ENCODE measurements around the gene MRPL46.
A peak's percentile ranks its signal among the peaks of the same experiment; 100 is the strongest.
"Not testable (repeated sequence)": the region's sequence is repeated elsewhere in the genome, so short reads cannot be mapped to it uniquely, and the experiment has no call there.

Gene MRPL46

DNA sequence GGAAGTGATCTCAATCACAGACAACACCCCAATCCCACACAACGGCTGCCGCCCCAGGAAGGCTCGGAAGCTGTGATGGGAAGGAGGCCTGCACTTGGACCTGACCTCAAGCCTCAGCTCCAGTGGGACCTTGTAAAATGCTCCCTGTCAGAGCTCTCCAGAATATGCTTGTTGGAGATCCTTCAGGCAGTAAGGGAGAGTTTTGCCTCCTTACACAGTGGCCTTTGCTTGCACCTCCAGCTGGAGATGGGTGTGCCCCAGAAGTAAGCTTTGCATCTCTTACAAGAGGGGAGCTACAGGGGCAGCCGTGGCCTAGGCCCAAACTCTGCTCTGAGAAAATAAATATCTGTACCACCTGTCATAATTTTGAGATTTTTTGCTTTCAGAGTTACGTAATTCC is 10.7 kb upstream of the MRPL46 start:
- no peak for DNase-seq (ENCODE audit: low spot score)

DNA sequence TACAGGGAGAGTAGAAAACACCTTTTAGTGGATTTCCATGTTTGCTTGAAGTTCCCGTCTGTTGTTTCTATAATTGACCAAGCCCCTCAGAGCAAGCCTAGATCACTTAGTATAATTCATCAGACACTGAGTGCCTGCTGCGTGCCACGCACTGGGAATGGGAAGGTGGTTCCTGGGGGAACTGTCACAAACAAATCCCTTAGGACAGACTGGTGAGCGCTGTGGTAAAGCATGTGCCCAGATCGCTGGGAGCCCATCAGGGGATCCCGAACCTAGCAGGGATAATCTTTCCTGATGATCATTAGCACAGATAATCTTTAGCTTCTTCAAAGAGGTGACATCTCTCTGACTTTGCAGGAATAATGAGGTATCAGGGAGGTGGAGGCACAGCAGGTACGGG is 9.9 kb upstream of the MRPL46 start:
- no peak for DNase-seq (ENCODE audit: low spot score)

DNA sequence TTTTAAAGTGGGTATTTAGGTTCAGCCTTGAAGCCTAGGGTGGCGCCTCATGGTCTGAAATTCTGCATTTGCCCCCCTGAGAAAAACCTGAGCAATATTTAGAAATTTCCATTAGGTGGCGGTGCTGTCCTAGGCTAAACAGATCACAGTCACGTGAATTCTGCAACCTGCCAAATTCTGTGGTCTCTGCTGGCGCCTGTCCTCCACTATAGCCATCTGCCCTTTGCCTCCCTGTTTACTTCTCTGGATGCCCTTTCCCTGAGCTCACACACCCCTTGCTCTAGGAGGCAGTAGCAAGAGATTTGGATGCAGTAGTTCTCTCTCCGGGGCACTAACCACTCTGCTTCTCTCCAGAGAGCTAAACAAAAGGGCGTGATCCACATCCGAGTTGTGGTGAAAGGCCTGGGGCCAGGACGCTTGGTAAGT is 9.5 kb upstream of the MRPL46 start:
- peak; percentile 20 for DNase-seq (ENCODE audit: low spot score)

- DNase-seq (ENCODE audit: low spot score), result not testable (repeated sequence)
These were observed 6.6 kb upstream of the MRPL46 start for GRCh38 chr15:88473661-88474293.

- DNase-seq (ENCODE audit: low spot score), result no peak
These were observed 5.0 kb upstream of the MRPL46 start for GRCh38 chr15:88472225-88472624.

DNA sequence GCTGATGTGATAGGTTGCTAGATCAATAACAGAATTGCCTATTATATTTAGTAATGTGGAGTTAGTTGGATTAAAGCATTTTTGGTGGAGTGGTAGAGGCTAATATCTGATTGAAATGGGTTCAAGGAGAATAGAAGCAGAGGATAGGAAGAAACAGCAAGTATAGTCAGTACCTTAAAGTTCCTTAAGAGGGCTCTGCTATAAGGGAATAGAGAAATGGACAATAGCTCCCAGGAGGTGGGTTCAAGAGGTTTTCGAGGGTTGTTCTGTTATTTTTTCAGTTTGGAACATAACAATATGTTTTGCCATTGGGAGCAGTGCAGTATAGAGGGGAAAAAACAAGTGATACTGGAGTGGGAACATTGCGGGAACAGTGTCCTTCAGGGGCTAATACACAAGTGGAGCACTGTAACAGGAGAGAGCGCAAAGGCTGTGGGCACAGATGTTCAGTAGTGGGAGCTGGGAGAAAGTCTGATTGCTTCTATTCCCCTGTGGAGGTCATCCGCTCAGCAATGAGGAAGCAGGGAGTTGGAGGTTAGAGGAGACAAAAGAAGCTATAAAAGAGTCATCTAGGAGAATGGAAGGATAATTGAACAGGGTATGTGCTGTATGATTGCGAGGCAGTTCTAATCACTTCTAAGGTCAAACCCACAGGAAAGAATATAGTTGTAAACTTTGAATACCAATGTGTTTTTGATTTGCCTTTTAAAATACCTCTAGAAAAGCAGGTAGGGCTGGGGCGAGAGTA is 3.6 kb upstream of the MRPL46 start:
- DNase-seq (ENCODE audit: low spot score), result no peak

- DNase-seq (ENCODE audit: low spot score), result no peak
These were observed 2.1 kb upstream of the MRPL46 start for GRCh38 chr15:88469321-88469720.

DNA sequence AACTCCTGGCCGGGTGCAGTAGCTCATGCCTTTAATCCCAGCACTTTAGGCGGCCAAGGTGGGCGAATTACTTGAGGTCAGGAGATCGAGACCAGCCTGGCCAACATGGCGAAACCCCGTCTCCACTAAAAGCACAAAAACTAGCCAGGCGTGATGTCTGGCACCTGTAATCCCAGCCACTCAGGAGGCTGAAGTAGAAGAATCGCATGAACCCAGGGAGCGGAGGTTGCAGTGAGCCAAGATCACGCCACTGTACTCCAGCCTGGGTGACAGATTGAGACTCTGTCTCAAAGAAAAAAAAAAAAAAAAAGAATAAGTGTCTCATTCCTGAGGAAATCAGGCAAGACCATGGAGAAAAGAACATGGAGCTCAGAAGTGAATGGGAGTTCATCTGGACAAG is 1.5 kb upstream of the MRPL46 start:
- not testable (repeated sequence) for DNase-seq (ENCODE audit: low spot score)

- DNase-seq (ENCODE audit: low spot score), result no peak
These were observed 844 bp upstream of the MRPL46 start for GRCh38 chr15:88467935-88468528.

DNA sequence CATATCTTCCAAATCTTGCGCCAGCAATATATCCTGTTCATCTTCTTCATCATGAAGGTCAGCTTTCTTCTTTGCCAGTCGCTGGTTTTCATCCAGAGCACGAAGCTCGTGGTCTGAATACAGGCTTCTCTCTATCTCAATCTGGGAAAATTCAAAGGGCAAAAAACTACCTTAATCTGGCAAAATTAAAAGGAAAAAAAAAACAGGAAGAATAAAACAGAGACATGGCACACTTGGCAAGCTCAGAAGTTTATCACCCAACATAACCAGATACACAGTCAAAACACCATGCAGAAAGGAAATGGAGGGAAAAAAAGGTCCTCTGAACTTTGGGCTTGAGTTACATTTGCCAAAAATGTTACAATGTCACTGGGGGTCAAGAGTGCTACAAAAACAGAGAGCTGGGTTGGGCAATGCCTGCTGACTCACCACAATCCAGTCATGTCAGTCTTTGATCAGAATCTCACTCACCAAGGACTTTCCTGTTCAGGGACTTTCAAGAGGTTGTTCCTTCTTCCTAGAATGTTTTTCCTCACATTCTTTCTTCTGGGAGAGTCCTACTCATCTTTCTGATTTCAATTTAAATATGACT is 1.5 kb downstream of the MRPL46 start:
- DNase-seq (ENCODE audit: low spot score), result peak; percentile 44

- no peak for DNase-seq (ENCODE audit: low spot score)
These were observed 3.2 kb downstream of the MRPL46 start for GRCh38 chr15:88463870-88464532.

GRCh38 chr15:88456733-88457132 is 10.5 kb downstream of the MRPL46 start:
- no peak for DNase-seq (ENCODE audit: low spot score)

DNA sequence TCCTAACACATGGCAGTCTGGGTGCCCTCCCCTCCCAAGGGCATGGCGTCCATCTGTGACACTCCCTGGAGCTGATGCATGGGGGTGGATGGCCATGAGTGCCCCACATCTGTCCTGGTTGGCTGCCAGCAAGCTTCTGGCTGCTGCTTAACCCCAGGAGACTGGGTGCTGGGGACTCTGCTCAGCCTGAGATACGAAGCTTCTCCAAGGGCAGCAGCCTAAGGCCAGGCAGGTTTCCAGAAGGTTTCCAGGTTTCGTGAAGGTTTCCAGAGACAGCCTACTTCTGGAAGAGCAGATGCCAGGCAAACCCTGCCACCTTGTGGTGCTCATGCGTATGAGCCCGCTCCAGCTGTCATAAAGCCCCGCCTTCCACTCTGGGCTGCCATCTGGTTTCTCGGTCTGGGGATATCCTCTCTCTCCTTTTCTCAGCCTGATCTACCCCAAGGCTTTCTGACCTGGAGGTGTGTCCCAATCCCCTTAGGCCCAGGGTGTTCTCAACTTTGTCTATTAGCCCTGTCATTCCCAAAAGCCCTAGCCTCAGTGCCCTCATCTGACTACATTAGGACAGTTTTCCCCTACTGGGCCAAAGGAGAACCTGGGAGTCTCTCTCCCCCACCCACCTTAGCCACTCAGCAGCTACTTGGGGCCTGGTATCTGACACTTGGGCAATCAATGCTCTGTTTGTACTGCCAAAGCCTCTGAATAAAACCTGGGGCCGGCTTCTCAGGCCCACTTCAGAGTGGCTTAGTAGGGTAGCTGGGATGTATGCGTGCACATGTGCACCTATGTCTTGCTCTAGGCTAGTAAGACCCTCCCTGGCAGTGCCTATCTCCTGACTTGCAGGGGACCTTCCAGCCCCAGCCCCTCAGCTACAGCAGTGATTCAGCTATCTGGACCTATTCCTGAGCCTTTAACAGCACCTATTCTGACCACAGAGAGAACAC is 12.0 kb downstream of the MRPL46 start:
- peak; percentile 70 for DNase-seq (ENCODE audit: low spot score)

- peak; percentile 64 for DNase-seq (ENCODE audit: low spot score)
These were observed 13.0 kb downstream of the MRPL46 start for GRCh38 chr15:88454236-88454635.

DNA sequence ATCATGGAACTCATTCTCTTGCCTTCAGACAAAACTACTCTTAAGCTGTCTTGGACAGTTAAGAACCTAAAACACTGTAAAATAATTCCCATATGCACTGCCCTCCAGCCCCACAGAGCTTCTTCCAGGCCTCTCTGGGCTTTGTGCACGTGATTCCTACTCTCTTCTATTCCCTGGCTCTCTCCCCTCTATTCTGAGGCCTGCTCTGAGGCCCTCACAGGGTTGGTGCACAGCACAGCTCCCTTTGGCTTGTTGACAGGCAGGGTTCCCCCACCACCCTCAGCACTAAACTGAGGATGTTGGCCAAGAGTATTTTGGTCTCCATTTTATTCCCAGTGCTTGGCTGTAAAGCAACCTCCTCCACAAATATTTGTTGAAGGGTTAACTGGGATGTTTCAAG is 13.5 kb downstream of the MRPL46 start:
- DNase-seq (ENCODE audit: low spot score), result no peak

- peak; percentile 67 for DNase-seq (ENCODE audit: low spot score)
These were observed 16.9 kb downstream of the MRPL46 start for GRCh38 chr15:88450125-88450798.

DNA sequence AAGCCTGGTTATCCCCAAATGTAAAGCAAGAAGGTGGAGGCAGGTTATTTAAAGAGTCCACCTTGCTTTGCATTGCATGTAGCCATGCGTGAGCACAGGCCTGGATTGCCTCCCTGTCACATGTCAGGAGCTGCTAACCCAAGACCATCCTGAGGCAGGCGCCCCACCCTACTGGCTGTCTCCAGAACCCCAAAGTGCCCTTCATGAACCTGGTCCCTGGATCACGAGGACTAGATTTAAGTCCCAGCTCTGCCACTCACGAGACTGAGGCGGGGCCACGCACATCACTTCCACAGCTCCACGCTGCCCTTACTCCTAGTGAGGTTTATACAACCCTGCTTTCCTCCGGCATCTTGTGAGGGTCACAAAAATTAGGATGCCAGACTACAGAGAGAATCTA is 17.6 kb downstream of the MRPL46 start:
- no peak for DNase-seq (ENCODE audit: low spot score)

DNA sequence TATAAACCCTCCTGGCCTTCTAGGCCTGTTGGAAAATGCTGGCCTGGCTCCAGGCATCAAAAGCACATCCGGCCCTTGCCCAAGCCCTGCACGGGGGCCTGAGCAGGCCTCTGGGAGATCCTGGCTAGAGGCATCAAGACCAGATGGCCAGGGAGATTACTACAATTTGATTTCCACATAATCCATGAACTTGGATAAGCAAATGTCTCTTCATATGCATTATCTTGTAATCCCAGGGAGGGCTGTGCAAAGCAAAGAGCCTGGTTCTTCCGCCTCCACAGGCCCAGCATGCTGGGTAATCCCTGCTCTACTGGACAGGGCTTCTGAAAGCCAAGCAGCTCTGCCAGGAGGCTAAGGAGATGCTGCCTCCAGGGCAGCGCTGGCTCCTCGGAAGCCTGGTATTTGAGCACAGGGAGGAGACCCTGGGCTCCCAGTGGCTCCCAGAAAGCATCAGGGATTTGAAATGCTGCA is 18.2 kb downstream of the MRPL46 start:
- DNase-seq (ENCODE audit: low spot score), result no peak

DNA sequence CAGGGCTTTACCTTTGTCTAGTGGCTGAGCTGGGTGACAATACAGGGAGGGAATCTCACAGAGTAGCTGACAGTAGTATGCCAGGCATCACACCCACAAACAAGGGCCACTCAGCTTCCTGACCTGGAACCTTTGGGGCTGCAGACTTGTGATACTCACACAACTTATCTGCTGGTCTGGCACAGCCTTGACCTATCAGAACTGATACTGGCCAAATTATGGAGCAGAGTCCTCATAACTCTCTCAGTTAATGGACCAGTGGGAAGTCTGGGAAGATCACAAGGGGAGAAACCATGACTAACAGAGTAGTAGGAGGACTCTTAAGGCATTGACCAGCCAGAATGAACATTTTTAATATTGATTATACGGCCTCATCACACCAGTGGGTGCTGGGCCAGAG is 19.4 kb downstream of the MRPL46 start:
- DNase-seq (ENCODE audit: low spot score), result no peak

DNA sequence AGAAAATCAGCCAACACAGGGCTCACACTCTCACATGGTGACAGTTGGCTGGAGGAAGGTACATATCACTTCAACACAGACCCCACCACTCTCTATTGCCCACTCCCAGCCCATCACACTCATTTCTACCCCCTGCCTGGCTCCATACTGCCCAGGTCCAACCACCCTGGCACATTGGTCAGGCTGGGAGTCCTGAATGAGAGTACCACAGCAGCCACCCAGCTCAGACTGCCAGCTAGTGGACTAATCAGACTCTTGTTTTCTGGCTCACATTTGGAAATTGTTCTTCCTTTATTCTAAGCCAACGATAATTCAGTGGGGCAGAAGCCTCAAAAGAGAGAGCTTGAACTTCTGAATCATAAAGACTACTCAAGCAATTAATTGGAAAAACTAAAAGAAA is 20.0 kb downstream of the MRPL46 start:
- DNase-seq (ENCODE audit: low spot score), result no peak
